GM23338 (cell line): ENCODE data around the gene AAGAB.

Experiments used
- CREB1 ChIP-seq: fragments of 250-450 bp; sonication (Bioruptor Pico); IDR thresholded peaks from 2 replicates; pipeline ENCODE4 v1.5.0; 2020; ENCODE audit warnings: low read depth, mild to moderate bottlenecking, moderate library complexity
- CTCF ChIP-seq, 2 experiments: fragments of 200-600 bp in 1 of 2; sonication (generic) in 1 of 2; conservative IDR thresholded peaks; 2 replicates each; pipeline versions ENCODE4 v1.5.1 to v1.6.1; 2016 to 2017; ENCODE audit warnings: antibody characterized with exemption in 2 of 2, low read depth in 2 of 2, mild to moderate bottlenecking in 2 of 2, moderate library complexity in 1 of 2
- ETS1 ChIP-seq: IDR thresholded peaks from 2 replicates; pipeline ENCODE4 v1.6.1; 2016; ENCODE audit warnings: antibody characterized with exemption
- EZH2 ChIP-seq: fragments of 200-600 bp; sonication (generic); IDR thresholded peaks from one replicate; pipeline ENCODE4 v1.8.0; 2017; ENCODE audit warnings: antibody characterized with exemption, mild to moderate bottlenecking, low read depth; ENCODE audit not compliant: unreplicated experiment
- EZH2phosphoT487 ChIP-seq: fragments of 200-600 bp; sonication (generic); IDR thresholded peaks from one replicate; pipeline ENCODE4 v1.8.1; 2018; ENCODE audit warnings: antibody characterized with exemption; ENCODE audit not compliant: unreplicated experiment
- JUNB ChIP-seq: IDR thresholded peaks from one replicate; pipeline ENCODE4 v1.6.1; 2016; ENCODE audit warnings: antibody characterized with exemption; ENCODE audit not compliant: unreplicated experiment
- NANOG ChIP-seq: IDR thresholded peaks from 2 replicates; pipeline ENCODE4 v1.6.1; 2016; ENCODE audit warnings: antibody characterized with exemption, borderline replicate concordance
- POLR2AphosphoS5 ChIP-seq: IDR thresholded peaks from 2 replicates; pipeline ENCODE4 v1.6.1; 2016; ENCODE audit warnings: antibody characterized with exemption, low read depth
- REST ChIP-seq: IDR thresholded peaks from one replicate; pipeline ENCODE4 v1.6.1; 2018; ENCODE audit warnings: antibody characterized with exemption; ENCODE audit not compliant: unreplicated experiment
- ZNF114 ChIP-seq: fragments of 250-450 bp; sonication (Bioruptor Pico); IDR thresholded peaks from 2 replicates; pipeline ENCODE4 v1.5.0; 2020; ENCODE audit warnings: mild to moderate bottlenecking, moderate library complexity
- ZNF462 ChIP-seq: fragments of 250-450 bp; sonication (Bioruptor Pico); IDR thresholded peaks from 2 replicates; pipeline ENCODE4 v1.5.0; 2020; ENCODE audit warnings: mild to moderate bottlenecking, moderate library complexity

GRCh38 chr15:67300266-67301025 lies 46.0 kb upstream of the AAGAB start:
- no peak for TF ChIP-seq POLR2AphosphoS5
- no peak for TF ChIP-seq EZH2
- no peak for TF ChIP-seq CTCF (conservative IDR thresholded peaks at IDR 0.05; ENCODE audit: low read depth in 2 of 2)
- TF ChIP-seq ZNF114 (CRISPR knock-in tag): no peak
- TF ChIP-seq REST: no peak
- TF ChIP-seq EZH2phosphoT487: no peak
- TF ChIP-seq ZNF462 (CRISPR knock-in tag): no peak
- no peak for TF ChIP-seq NANOG
- no peak for TF ChIP-seq ETS1
- no peak for TF ChIP-seq JUNB
- no peak for TF ChIP-seq CREB1
